Hepatocyte (in vitro differentiated cells): Measurements from ENCODE around the gene CDKN3. TPM values are rescaled to one million over a fixed set of nuclear protein-coding genes. Genes with fewer than 3 reads are reported as not detected.
"Not testable (repeated sequence)": the region's sequence is repeated elsewhere in the genome, so short reads cannot be mapped to it uniquely, and the experiment has no call there.

Experiments used
- DNase-seq: peaks from one replicate; pipeline ENCODE4 v3.0.0-alpha.2; 2016; ENCODE audit warnings: low spot score
- H2AFZ ChIP-seq: fragments of 200-600 bp; sonication (generic); 2 replicates; pipeline ENCODE4 v1.6.0; 2016; ENCODE audit warnings: antibody characterized with exemption, mild to moderate bottlenecking
- H3K27ac ChIP-seq: fragments of 200-600 bp; sonication (generic); 2 replicates; pipeline ENCODE4 v1.5.1; 2016; ENCODE audit warnings: mild to moderate bottlenecking
- H3K27me3 ChIP-seq: fragments of 200-600 bp; sonication (generic); 2 replicates; pipeline ENCODE4 v1.6.1; 2016
- H3K36me3 ChIP-seq: fragments of 200-600 bp; sonication (generic); replicated peaks from 2 replicates; pipeline ENCODE4 v1.5.1; 2016; ENCODE audit warnings: low read depth; ENCODE audit not compliant: insufficient read depth
- H3K4me1 ChIP-seq: fragments of 200-600 bp; sonication (generic); 2 replicates; pipeline ENCODE4 v1.5.1; 2016; ENCODE audit warnings: mild to moderate bottlenecking, moderate library complexity; ENCODE audit not compliant: insufficient read depth
- H3K4me2 ChIP-seq: fragments of 200-600 bp; sonication (generic); 2 replicates; pipeline ENCODE4 v1.6.0; 2016
- H3K4me3 ChIP-seq: fragments of 200-600 bp; sonication (generic); 2 replicates; pipeline ENCODE4 v1.5.1; 2016; ENCODE audit warnings: mild to moderate bottlenecking
- H3K79me2 ChIP-seq: fragments of 200-600 bp; sonication (generic); 2 replicates; pipeline ENCODE4 v1.6.0; 2017; ENCODE audit warnings: mild to moderate bottlenecking
- H3K9me2 ChIP-seq: fragments of 200-600 bp; sonication (generic); replicated peaks from 2 replicates; pipeline ENCODE4 v1.6.0; 2017; ENCODE audit warnings: mild to moderate bottlenecking; ENCODE audit not compliant: insufficient read depth
- H3K9me3 ChIP-seq: fragments of 200-600 bp; sonication (generic); 2 replicates; pipeline ENCODE4 v1.5.1; 2016; ENCODE audit warnings: low read depth, mild to moderate bottlenecking
- H4K20me1 ChIP-seq: fragments of 200-600 bp; sonication (generic); 2 replicates; pipeline ENCODE4 v1.6.0; 2016; ENCODE audit warnings: mild to moderate bottlenecking; ENCODE audit not compliant: insufficient read depth, poor library complexity, severe bottlenecking
- EZH2 ChIP-seq: fragments of 200-600 bp; sonication (generic); IDR thresholded peaks from 2 replicates; pipeline ENCODE4 v1.6.1; 2016; ENCODE audit warnings: antibody characterized with exemption, mild to moderate bottlenecking, borderline replicate concordance
- EZH2phosphoT487 ChIP-seq: fragments of 200-600 bp; sonication (generic); IDR thresholded peaks from one replicate; pipeline ENCODE4 v1.6.1; 2018; ENCODE audit warnings: antibody characterized with exemption, mild to moderate bottlenecking, low read depth, moderate library complexity; ENCODE audit not compliant: unreplicated experiment, severe bottlenecking
- WGBS: methylation state at CpG from one replicate; pipeline ENCODE4 v1.1.6; 2016; ENCODE audit warnings: low lambda C conversion rate; ENCODE audit errors: missing lambda C conversion rate; 5-methylcytosine and 5-hydroxymethylcytosine counted together
- polyA plus RNA-seq: library from polyadenylated mRNA; unstranded; fragments of >200 nt; fragmentation: Nextera tagmentation; extraction: Ambion mirVana; gene quantifications from 2 replicates; pipeline ENCODE4 v1.2.1, GENCODE V29; 2016
- total RNA-seq: library from RNA; depleted of rRNA; stranded (reverse); fragments of >200 nt; gene quantifications from 2 replicates; pipeline ENCODE4 v1.2.3, GENCODE V29; 2014
- TF ChIP-seq, protein P1 (sequence below): fragments of 200-600 bp; sonication (generic); IDR thresholded peaks from 2 replicates; pipeline ENCODE4 v1.5.1; 2016; ENCODE audit warnings: antibody characterized with exemption, mild to moderate bottlenecking; ENCODE audit not compliant: poor library complexity

CDKN3 gene
- total and polyA plus RNA-seq, 2 experiments from 2014 or later, result 11.7 to 18.8 TPM

DNA sequence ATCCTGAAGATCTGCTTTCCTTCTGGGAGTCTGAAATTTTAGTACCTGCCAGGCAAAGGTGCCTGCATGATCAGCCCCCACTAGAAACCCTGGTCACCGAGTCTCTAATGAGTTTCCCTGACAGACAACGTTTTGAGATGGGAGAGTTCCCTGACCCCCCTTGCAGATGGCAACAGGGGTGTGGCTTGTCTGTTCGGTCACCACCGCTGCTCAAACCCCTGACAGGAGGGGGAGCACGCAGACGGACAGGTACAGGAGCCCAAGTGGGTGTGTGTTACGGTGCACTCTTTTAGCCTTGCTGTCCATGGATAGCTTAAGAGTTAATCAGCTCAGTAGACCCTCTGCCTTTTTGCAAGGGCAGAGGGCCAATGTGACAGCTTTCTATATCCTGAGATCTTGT, 19.3 kb upstream of the CDKN3 start:
- WGBS, result 47% methylated on average over 7 of the region's 7 CpGs
- Histone ChIP-seq H3K9me3 (no peaks in the 10 kb centered on the region), H3K9me2 (no peaks in the 10 kb centered on the region), H3K4me1 (peaks cover 4% of the 10 kb centered on the region), H3K4me2 (no peak overlapping the region), H3K36me3 (no peaks in the 10 kb centered on the region), H4K20me1 (no peaks in the 10 kb centered on the region), H3K27me3 (no peaks in the 10 kb centered on the region), H3K79me2 (no peaks in the 10 kb centered on the region), H3K4me3 (no peak overlapping the region), H3K27ac (no peak overlapping the region), H2AFZ (no peak overlapping the region)
- no peak for TF ChIP-seq EZH2
- TF ChIP-seq, protein P1, sequence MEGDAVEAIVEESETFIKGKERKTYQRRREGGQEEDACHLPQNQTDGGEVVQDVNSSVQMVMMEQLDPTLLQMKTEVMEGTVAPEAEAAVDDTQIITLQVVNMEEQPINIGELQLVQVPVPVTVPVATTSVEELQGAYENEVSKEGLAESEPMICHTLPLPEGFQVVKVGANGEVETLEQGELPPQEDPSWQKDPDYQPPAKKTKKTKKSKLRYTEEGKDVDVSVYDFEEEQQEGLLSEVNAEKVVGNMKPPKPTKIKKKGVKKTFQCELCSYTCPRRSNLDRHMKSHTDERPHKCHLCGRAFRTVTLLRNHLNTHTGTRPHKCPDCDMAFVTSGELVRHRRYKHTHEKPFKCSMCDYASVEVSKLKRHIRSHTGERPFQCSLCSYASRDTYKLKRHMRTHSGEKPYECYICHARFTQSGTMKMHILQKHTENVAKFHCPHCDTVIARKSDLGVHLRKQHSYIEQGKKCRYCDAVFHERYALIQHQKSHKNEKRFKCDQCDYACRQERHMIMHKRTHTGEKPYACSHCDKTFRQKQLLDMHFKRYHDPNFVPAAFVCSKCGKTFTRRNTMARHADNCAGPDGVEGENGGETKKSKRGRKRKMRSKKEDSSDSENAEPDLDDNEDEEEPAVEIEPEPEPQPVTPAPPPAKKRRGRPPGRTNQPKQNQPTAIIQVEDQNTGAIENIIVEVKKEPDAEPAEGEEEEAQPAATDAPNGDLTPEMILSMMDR, result no peak
- TF ChIP-seq EZH2phosphoT487, result no peak
- no peak for DNase-seq

DNA sequence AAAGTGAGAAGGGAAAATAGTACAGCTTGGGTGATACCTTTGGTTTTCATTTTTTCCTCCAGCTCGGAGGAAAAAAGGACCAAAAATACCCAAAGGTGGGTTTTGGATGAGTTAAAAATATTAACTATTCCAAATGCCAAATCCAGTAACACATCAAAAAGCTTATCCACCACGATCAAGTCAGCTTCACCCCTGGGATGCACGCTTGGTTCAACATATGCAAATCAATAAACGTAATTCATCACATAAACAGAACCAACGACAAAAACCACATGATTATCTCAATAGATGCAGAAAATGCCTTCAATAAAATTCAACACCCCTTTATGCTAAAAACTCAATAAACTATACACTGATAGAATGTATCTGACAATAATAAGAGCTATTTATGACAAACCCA, 17.9 kb upstream of the CDKN3 start:
- not testable (repeated sequence) for H3K27me3 ChIP-seq, H2AFZ ChIP-seq, H3K9me2 ChIP-seq, H3K9me3 ChIP-seq, DNase-seq, H3K79me2 ChIP-seq, H3K36me3 ChIP-seq, H3K4me3 ChIP-seq, H3K27ac ChIP-seq, H3K4me2 ChIP-seq, H3K4me1 ChIP-seq, H4K20me1 ChIP-seq
- WGBS, result 67% methylated on average over 5 of the region's 5 CpGs

DNA sequence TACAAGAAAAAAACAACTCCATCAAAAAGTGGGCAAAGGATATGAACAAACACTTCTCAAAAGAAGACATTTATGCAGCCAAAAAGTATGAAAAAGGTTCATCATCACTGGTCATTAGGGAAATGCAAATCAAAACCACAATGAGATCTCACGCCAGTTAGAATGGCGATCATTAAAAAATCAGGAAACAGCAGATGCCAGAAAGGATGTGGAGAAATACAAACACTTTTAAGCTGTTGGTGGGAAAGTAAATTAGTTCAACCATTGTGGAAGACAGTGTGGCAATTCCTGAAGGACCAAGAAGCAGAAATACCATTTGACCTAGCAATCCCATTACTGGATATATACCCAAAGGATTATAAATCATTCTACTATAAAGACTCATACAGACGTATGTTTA, 16.2 kb upstream of the CDKN3 start:
- not testable (repeated sequence) for H3K4me2 ChIP-seq, H4K20me1 ChIP-seq, H3K79me2 ChIP-seq, H3K4me1 ChIP-seq, H3K4me3 ChIP-seq, H3K36me3 ChIP-seq, H3K9me3 ChIP-seq, DNase-seq, H3K27ac ChIP-seq, H3K27me3 ChIP-seq, H3K9me2 ChIP-seq, H2AFZ ChIP-seq
- 90% methylated on average over 3 of the region's 3 CpGs for WGBS

DNA sequence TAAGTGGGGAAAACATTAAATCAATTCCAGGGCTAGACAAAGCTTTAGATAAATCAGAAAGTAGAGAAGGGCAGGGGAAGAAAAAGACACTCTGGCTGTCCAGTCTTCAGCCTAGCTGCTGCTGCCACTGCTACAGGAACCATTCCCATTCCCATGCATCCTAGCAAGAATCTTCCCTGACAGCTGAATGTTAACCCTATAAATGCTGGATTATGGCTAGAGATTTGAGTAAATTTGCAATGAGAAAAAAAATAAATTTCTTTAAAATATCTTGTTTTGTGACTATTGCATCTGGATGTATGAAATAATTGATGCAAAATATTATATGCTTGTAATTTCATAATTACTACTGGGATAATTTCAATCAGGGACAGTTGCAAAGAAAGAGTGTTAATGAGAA, 15.0 kb upstream of the CDKN3 start:
- no peaks in the 10 kb centered on the region for H4K20me1 ChIP-seq
- no peak overlapping the region for H3K4me3 ChIP-seq
- no peak overlapping the region for H3K27ac ChIP-seq
- no peaks in the 10 kb centered on the region for H3K27me3 ChIP-seq
- TF ChIP-seq, protein P1, result no peak
- TF ChIP-seq EZH2phosphoT487 (no peak), EZH2 (no peak)
- H3K9me3 ChIP-seq, result no peaks in the 10 kb centered on the region
- H3K9me2 ChIP-seq, result no peaks in the 10 kb centered on the region
- no peak overlapping the region for H2AFZ ChIP-seq
- DNase-seq, result no peak
- no peak overlapping the region for H3K4me2 ChIP-seq
- H3K36me3 ChIP-seq, result no peaks in the 10 kb centered on the region
- no peaks in the 10 kb centered on the region for H3K79me2 ChIP-seq
- H3K4me1 ChIP-seq, result peaks cover under 1% of the 10 kb centered on the region

DNA sequence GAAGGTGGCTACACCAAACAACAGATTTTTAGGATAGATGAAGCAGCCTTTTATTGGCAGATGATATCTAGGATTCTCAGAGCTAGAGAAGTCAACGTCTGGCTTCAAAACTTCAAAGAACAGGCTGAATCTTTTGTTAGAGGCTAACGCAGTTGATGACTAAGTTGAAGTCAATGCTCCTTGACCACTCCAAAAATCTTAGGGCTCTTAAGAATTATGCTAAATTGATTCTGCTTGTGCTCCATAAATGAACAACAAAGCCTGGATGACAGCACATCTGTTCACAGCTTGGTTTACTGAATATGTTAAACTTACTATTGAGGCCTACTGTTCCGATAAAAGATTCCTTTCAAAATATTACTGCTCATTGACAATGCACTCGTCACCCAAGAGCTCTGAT, 13.0 kb upstream of the CDKN3 start:
- H4K20me1 ChIP-seq, result no peaks in the 10 kb centered on the region
- H3K4me3 ChIP-seq, result no peak overlapping the region
- no peak for TF ChIP-seq EZH2phosphoT487
- no peak for TF ChIP-seq EZH2
- TF ChIP-seq, protein P1, result no peak
- no peaks in the 10 kb centered on the region for H3K36me3 ChIP-seq
- no peaks in the 10 kb centered on the region for H3K9me2 ChIP-seq
- H3K4me1 ChIP-seq, result peaks cover 10% of the 10 kb centered on the region
- H3K4me2 ChIP-seq, result no peak overlapping the region
- H3K27ac ChIP-seq, result no peak overlapping the region
- no peaks in the 10 kb centered on the region for H3K9me3 ChIP-seq
- no peak for DNase-seq
- H3K79me2 ChIP-seq, result no peaks in the 10 kb centered on the region
- no peaks in the 10 kb centered on the region for H3K27me3 ChIP-seq
- no peak overlapping the region for H2AFZ ChIP-seq
- 72% methylated on average over 4 of the region's 4 CpGs for WGBS
